ENCODE results near the gene VCL.

The VCL gene

GRCh38 chr10:74075906-74076305, 78.0 kb downstream of the VCL start:
- no peak for DNase-seq (ENCODE audit: low read depth in 2 of 2)

GRCh38 chr10:74076961-74077360, 79.0 kb downstream of the VCL start:
- DNase-seq (ENCODE audit: low read depth in 2 of 2), result no peak

GRCh38 chr10:74077416-74077815, 79.5 kb downstream of the VCL start:
- DNase-seq (ENCODE audit: low read depth in 2 of 2), result no peak

- DNase-seq (ENCODE audit: low read depth in 2 of 2), result peak in 1 of 2 experiments; percentile 40
Measured at GRCh38 chr10:74078037-74078436, 80.1 kb downstream of the VCL start.

- DNase-seq (ENCODE audit: low read depth in 2 of 2), result no peak
Measured at GRCh38 chr10:74079028-74079935, 81.4 kb downstream of the VCL start.

- DNase-seq (ENCODE audit: low read depth in 2 of 2), result no peak
Measured at GRCh38 chr10:74079936-74080590, 82.1 kb downstream of the VCL start.

GRCh38 chr10:74081192-74081803, 83.4 kb downstream of the VCL start:
- DNase-seq (ENCODE audit: low read depth in 2 of 2), result peak in 1 of 2 experiments; percentile 30

- DNase-seq (ENCODE audit: low read depth in 2 of 2), result no peak
Measured at GRCh38 chr10:74081941-74082718, 84.2 kb downstream of the VCL start.

GRCh38 chr10:74083304-74083703, 85.4 kb downstream of the VCL start:
- no peak for DNase-seq (ENCODE audit: low read depth in 2 of 2)

- DNase-seq (ENCODE audit: low read depth in 2 of 2), result no peak
Measured at GRCh38 chr10:74084955-74085354, 87.0 kb downstream of the VCL start.

GRCh38 chr10:74086317-74086716, 88.4 kb downstream of the VCL start:
- DNase-seq (ENCODE audit: low read depth in 2 of 2), result no peak

GRCh38 chr10:74088722-74089121, 90.8 kb downstream of the VCL start:
- no peak for DNase-seq (ENCODE audit: low read depth in 2 of 2)

GRCh38 chr10:74092372-74092771, 94.5 kb downstream of the VCL start:
- DNase-seq (ENCODE audit: low read depth in 2 of 2), result no peak

GRCh38 chr10:74093530-74094164, 95.7 kb downstream of the VCL start:
- no peak for DNase-seq (ENCODE audit: low read depth in 2 of 2)

GRCh38 chr10:74094231-74094630, 96.3 kb downstream of the VCL start:
- DNase-seq (ENCODE audit: low read depth in 2 of 2), result no peak

GRCh38 chr10:74096777-74097176, 98.9 kb downstream of the VCL start:
- DNase-seq (ENCODE audit: low read depth in 2 of 2), result no peak

- DNase-seq (ENCODE audit: low read depth in 2 of 2), result no peak
Measured at GRCh38 chr10:74097776-74098175, 99.9 kb downstream of the VCL start.

- DNase-seq (ENCODE audit: low read depth in 2 of 2), result no peak
Measured at GRCh38 chr10:74099420-74099819, 101.5 kb downstream of the VCL start.

- no peak for DNase-seq (ENCODE audit: low read depth in 2 of 2)
Measured at GRCh38 chr10:74099836-74100235, 101.9 kb downstream of the VCL start.

- no peak for DNase-seq (ENCODE audit: low read depth in 2 of 2)
Measured at GRCh38 chr10:74103560-74104258, 105.8 kb downstream of the VCL start.

GRCh38 chr10:74104480-74104879, 106.6 kb downstream of the VCL start:
- DNase-seq (ENCODE audit: low read depth in 2 of 2), result no peak
